NCI-H748 treated with DMSO at 0.1 percent for 48 hours (cell line): ENCODE measurements around the gene MRPS18A.
"Not testable (repeated sequence)": the region's sequence is repeated elsewhere in the genome, so short reads cannot be mapped to it uniquely, and the experiment has no call there.

ENCODE experiments used
- DNase-seq: peaks from one replicate; lab custom pipeline; 2025; lab: John Stamatoyannopoulos, UW

MRPS18A gene

GRCh38 chr6:43671011-43671800, 16.4 kb downstream of the MRPS18A start:
- no peak for DNase-seq

- no peak for DNase-seq
Observed at GRCh38 chr6:43670623-43670986, 17.0 kb downstream of the MRPS18A start.

DNA sequence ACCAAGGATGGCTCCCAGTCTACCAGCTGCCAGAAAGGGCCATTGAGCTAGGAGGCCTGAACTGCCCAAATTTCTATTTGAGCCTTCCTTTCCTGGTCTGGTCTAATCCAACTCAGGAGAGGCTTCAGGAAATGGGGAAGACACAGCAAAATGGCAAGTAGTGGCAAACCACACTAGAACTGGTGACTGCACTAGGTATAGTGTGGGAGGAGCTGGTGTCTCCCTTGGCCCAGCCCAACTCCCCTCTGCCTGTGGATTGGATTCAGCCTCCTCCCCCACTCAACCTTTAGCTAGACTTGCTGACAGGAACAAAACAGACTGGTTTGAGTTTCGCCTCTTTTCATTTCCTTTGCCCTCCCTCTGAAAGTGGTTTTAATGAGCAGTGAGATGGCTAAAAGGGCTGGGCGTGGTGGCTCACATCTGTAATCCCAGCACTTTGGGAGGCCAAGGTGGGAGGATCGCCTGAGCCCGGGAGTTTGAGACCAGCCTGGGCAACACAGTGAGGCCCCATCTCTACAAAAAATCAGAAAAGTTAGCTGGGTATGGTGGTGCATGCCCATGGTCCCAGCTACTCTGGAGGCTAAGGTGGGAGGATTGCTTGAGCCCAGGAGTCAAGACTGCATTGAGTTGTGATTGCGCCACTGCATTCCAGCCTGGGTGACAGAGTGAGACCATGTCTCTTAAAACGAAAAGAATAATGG, 17.5 kb downstream of the MRPS18A start:
- DNase-seq: no peak

GRCh38 chr6:43669050-43669921, 18.3 kb downstream of the MRPS18A start:
- DNase-seq: no peak

GRCh38 chr6:43668151-43669028, 19.2 kb downstream of the MRPS18A start:
- peak; percentile 96 for DNase-seq

- DNase-seq: peak; percentile 93
Observed at GRCh38 chr6:43667245-43668150, 20.1 kb downstream of the MRPS18A start.

GRCh38 chr6:43666196-43666920, 21.2 kb downstream of the MRPS18A start:
- no peak for DNase-seq

GRCh38 chr6:43665376-43665775, 22.2 kb downstream of the MRPS18A start:
- no peak for DNase-seq

DNA sequence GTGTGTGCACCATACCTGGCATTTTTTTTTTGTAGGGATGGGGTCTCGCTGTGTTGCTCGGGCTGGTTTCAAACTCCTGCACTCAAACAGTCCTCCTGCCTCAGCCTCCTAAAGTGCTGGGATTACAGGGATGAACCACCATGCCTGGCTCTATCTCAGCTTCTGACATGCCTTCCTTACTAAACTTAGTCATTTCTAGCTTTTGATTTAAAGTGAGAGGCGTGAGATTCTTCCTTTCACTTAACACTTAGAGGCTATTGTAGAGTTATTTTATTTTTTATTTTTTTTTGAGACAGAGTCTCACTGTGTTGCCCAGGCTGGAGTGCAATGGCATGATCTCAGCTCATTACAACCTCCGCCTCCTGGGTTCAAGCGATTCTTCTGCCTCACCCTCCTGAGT, 24.6 kb downstream of the MRPS18A start:
- not testable (repeated sequence) for DNase-seq

DNA sequence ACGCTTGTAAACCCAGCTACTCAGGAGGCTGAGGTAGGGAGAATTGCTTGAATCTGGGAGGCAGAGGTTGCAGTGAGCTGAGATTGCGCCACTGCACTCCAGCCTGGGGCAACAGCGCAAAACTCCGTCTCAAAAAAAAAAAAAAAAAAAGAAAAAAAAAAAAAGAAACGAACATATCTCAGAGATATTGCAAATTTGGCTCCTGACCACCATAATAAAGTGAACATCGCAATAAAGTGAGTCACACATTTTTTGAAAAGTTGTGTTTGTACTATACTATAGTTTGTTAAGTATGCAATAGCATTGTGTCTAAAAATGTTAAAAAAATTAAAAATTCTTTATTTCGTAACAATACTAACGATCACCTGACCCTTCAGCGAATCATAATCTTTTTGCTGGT, 29.4 kb downstream of the MRPS18A start:
- DNase-seq: no peak

DNA sequence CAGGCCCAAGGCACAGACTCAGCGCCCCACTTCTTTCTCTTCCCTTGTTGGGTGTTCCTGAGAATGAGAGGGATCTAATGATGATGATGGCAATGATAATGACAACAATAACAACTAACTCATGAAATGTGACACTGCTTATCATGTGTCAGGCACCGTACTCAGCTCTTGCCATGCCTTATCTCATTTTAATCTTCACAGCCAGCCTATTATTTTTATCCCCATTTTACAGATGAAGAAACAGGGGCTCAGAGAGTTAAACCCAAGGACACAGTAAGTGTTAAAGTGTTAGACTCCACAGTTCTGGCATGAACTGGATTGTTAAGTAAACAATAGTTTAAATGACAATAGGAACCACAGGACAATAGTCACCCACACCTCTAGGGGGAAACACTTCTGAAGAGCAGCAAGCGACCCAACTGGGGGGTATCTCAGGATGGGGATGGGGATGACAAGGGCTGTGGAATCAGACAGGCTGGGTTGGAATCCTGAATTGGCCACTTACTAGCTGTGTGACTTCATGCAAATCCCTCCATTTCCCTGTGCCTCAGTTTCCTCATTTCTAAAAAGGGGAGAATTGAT, 30.3 kb downstream of the MRPS18A start:
- no peak for DNase-seq

DNA sequence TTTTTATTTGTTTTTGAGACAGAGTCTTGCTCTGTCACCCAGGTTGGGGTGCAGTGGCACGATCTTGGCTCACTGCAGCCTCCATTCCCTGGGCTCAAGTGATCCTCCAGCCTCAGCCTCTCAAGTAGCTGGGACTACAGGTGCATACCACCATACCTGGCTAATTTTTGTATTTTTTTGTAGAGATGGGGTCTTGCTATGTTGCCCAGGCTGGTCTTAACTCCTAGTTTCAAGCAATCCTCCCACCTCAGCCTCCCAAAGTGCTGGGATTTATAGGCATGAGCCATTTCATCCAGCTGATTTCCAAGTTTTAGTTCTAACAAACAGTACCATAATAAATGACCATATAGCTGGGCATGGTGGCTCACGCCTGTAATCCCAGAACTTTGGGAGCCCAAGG, 34.8 kb downstream of the MRPS18A start:
- DNase-seq: not testable (repeated sequence)

GRCh38 chr6:43648248-43648647, 39.3 kb downstream of the MRPS18A start:
- DNase-seq: no peak

- DNase-seq: no peak
Observed at GRCh38 chr6:43647613-43648012, 40.0 kb downstream of the MRPS18A start.

DNA sequence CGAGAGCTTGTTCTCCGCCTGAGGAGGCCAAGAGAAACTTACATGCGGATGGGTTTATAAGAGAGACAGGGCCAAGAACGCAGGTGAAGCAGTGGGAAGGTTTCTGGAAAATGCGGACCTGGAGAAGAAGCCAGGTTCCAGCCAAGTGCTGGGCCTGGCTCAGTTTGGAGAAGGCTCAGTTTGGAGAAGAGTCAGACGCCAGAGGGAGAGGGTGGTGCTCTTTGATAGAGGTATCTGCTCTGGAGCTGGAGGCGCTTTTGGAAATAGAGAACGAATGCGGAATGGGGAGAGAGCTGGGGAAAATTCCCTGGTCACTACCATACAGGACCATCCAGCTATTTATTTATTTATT, 42.0 kb downstream of the MRPS18A start:
- DNase-seq: no peak

DNA sequence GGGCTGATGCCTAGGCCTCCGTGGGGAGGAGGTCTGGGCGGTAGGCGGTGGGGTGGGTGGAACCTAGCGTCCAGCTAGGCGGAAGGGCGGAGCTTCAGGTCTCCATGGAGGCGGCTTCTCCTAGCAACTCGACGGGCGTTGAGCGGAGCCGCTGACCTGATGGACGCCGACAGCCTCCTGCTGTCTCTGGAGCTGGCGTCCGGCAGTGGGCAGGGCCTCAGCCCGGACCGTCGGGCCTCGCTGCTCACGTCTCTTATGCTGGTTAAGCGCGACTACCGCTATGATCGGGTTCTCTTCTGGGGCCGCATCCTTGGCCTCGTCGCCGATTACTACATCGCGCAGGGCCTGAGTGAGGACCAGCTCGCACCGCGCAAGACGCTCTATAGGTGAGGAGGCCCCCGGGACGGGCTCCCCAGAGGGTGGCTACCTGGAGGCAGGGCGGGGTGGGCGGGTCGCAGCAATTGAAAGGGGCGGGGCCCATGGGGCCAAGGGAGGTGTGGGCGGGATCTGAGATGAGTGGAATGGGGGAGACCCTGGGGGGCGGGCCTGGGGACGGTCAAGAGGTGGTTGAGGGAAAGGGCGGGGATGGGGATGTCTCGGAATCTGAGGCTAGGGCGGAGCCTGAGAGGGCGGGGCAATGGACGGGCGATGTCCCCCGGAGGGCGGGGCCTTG, 42.5 kb downstream of the MRPS18A start, which contains the start of gene RSPH9:
RSPH9 (plus strand) TSS at position 97 of the 673 bp plus-strand sequence; CDS start at position 160, 63 bp downstream.
- DNase-seq: peak; percentile 19

GRCh38 chr6:43639984-43640800, 47.4 kb downstream of the MRPS18A start:
- DNase-seq: no peak

- DNase-seq: no peak
Observed at GRCh38 chr6:43636308-43636659, 51.3 kb downstream of the MRPS18A start.
